ENCODE results near the gene OR1M1.
"Not testable (repeated sequence)": the region's sequence is repeated elsewhere in the genome, so short reads cannot be mapped to it uniquely, and the experiment has no call there.

- TF ChIP-seq EZH2 (IDR thresholded peaks at IDR 0.05; ENCODE audit: borderline replicate concordance) = not testable (repeated sequence)
- TF ChIP-seq, protein P1, sequence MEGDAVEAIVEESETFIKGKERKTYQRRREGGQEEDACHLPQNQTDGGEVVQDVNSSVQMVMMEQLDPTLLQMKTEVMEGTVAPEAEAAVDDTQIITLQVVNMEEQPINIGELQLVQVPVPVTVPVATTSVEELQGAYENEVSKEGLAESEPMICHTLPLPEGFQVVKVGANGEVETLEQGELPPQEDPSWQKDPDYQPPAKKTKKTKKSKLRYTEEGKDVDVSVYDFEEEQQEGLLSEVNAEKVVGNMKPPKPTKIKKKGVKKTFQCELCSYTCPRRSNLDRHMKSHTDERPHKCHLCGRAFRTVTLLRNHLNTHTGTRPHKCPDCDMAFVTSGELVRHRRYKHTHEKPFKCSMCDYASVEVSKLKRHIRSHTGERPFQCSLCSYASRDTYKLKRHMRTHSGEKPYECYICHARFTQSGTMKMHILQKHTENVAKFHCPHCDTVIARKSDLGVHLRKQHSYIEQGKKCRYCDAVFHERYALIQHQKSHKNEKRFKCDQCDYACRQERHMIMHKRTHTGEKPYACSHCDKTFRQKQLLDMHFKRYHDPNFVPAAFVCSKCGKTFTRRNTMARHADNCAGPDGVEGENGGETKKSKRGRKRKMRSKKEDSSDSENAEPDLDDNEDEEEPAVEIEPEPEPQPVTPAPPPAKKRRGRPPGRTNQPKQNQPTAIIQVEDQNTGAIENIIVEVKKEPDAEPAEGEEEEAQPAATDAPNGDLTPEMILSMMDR (IDR thresholded peaks at IDR 0.05; ENCODE audit: poor library complexity) = not testable (repeated sequence)
These were observed 30.7 kb upstream of the OR1M1 start for GRCh38 chr19:9056131-9056530.
